Measurements from ENCODE around the gene BBS9. TPM values are rescaled to one million over a fixed set of nuclear protein-coding genes. Genes with fewer than 3 reads are reported as not detected.
"Not testable (repeated sequence)": the region's sequence is repeated elsewhere in the genome, so short reads cannot be mapped to it uniquely, and the experiment has no call there.

Gene BBS9
- total RNA-seq, 1 donor from 2014 or later, result 43.8 TPM

DNA sequence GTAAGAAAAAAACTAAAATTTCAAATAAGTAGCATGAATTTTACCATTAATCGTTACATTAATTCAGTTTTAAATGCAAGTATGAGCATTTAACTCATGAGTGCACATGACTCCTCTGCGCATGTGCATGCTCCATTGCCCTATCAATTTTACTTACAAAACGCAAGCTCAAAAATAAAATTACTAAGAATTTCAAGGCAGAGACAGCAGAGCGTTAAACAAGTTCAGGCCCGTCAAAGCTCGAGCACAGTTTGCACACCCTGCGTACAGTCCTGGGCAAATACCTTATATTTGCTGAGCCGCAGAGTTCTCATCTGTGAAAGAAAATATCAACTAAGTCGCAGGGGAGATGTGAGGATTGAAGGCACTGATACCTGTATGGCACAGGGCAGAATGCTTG, 373.6 kb downstream of the BBS9 start:
- intact Hi-C loops (cut with DNase I), result no loop called here
- DNase-seq (ENCODE audit: low spot score) (no peak), ATAC-seq (no peak)

DNA sequence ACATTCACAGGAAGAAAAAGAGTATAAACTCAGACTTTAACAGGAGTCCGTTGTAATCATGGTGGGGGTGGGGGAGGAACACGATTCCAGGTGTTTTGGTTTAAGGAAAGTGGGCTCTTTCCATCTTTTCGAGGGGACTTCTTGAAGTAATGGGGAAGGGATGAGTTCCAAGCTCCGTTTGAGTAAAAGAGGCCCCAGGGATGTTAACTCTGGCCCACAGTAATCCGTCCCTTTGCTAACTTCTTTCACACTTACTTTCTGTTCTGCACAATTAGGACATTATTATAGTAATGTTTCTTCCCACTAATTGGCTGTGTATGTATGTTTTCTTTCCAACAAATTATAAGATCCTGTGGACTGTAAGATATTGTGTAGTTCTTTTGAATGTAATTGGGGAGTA, 374.4 kb downstream of the BBS9 start:
- intact Hi-C loops (cut with DNase I), result no loop called here
- no peak for ATAC-seq
- DNase-seq (ENCODE audit: low spot score), result no peak

DNA sequence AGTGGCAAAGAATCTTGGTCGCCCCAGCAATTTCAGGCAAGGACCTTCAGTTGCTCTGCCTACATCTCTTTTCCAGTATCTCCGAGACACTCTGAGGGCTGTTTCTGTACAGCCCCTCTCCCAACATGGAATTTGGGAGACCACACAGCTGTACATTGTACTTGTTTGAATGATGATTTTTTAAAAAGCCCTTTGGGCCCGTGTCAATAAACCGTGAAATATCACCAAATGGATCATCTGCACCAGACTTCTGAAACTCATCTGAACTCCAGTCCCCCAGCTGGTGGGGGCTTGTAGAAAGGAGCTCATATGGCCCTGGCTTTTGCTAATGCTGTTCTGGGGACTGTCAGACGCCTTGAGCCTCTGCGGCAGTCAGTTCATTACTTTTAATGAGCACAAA, 374.9 kb downstream of the BBS9 start:
- ATAC-seq (no peak), DNase-seq (ENCODE audit: low spot score) (no peak)
- intact Hi-C loops (cut with DNase I), result no loop called here

DNA sequence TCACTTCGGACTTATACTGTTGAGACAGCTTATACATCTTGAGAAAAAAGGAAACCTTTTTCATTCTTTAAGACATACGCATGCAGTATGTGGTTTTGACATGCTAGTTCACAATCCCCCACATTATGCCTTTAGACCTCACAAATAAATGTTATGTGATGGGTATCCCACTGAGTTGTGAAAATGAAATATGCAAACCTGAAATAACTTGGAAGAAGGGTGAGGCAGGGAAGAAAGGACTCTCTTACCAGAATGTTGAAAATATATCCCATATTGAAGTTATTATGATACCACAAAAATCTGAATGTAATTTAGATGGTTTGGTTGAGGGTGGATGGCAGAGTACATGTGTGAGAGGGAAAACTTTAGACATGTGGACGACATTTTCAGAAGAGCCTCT, 379.8 kb downstream of the BBS9 start:
- ATAC-seq (no peak), DNase-seq (ENCODE audit: low spot score) (no peak)
- intact Hi-C loops (cut with DNase I), result no loop called here

DNA sequence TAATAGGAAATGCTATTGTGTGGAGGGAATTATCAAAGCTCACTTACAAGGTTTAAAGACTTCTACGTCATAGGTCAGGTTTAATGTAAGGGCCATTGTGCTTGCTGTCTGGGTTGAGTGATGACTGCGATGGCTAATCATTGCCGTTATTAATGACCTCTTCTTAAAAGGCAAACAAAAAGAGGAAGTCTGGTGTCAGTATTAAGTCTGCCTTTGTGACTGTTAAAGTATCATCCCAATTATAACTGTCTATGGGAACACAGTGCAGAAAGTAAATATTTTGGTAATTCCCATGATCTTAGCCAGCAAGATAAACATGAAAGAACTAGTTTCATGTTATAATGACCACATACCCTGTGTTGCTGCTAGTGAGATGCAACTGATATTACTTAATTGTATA, 382.4 kb downstream of the BBS9 start:
- intact Hi-C loops (cut with DNase I), result no loop called here
- ATAC-seq (no peak), DNase-seq (ENCODE audit: low spot score) (no peak)

DNA sequence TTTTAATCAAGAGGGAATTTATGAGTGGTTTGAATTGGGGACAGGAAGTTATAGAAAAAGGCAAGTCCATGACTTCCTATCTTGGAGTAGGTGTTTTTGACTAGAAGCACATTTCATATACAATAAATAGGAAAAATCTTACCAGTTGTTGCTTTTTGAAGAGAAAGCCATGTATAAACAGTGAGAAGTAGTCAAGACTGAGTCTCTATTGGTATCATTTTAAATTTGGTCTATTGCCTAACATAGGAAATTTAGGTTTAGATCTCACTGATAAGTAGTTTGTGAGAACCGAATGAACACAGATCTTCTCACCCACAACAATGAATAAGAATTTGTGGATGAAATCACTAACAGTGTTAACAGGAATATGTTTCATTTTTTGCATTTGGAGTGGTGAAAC, 387.2 kb downstream of the BBS9 start:
- intact Hi-C loops (cut with DNase I), result no loop called here
- no peak for ATAC-seq
- no peak for DNase-seq (ENCODE audit: low spot score)

DNA sequence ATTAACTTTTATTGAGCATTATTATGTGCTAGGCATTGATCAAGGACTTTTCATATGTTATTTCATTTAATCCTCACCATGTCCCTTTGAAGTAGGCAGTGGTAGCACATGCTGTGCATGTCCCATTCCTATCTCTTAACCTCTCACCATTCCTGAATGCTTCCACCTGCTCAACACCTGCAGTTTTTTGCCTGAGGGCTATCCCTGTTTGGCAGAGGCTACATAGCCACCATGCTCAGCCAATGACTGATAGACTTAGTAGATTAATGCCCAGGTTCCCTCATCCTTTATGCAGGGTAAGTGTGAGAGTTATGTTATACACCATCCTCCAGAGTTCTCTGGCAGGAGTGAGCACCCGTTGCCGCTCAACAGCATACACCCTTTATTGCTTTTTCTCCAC, 387.8 kb downstream of the BBS9 start:
- ATAC-seq, result no peak
- intact Hi-C loops (cut with DNase I), result no loop called here
- no peak for DNase-seq (ENCODE audit: low spot score)

DNA sequence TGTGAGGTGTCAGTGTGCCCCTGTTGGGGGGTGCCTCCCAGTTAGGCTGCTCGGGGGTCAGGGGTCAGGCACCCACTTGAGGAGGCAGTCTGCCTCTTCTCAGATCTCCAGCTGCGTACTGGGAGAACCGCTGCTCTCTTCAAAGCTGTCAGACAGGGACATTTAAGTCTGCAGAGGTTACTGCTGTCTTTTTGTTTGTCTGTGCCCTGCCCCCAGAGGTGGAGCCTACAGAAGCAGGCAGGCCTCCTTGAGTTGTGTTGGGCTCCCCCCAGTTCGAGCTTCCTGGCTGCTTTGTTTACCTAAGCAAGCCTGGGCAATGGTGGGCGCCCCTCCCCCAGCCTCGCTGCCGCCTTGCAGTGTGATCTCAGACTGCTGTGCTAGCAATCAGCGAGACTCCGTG, 397.6 kb downstream of the BBS9 start:
- DNase-seq (ENCODE audit: low spot score); ATAC-seq; intact Hi-C loops (cut with DNase I): not testable (repeated sequence)

DNA sequence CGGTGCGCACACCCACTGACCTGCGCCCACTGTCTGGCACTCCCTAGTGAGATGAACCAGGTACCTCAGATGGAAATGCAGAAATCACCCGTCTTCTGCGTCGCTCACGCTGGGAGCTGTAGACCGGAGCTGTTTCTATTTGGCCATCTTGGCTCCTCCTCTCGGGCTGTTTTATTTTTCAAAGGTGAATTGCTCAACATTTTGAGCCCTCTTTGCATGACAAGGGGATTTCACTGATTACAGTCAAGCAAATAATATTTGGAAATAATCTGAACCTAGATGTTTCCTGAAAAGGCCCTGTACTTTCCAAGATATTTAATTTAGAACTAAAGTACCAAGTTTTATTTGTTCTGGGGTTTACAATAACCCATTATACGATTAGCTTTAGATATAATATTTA, 398.2 kb downstream of the BBS9 start:
- intact Hi-C loops (cut with DNase I); ATAC-seq; DNase-seq (ENCODE audit: low spot score): not testable (repeated sequence)

DNA sequence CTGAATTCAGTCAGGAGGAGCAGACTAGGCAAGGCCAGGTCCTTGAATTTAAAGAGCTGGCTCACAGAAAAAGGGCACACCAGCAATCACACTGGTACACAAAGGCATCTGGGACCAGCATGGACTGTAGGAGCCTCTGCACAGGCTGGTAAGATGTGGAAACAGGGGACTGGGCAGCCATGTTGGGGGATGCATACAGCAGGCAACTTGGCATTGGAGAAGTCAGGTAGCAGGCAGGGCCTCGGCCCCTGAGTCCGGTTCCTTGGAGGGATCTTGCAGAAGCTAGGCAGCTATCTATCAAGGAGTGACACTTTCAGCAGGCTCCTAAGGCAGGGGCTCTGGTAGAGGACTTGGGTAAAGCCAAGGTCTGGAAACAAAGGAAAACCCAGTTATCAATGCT, 399.7 kb downstream of the BBS9 start:
- intact Hi-C loops (cut with DNase I), result no loop called here
- ATAC-seq, result no peak
- DNase-seq (ENCODE audit: low spot score), result no peak

DNA sequence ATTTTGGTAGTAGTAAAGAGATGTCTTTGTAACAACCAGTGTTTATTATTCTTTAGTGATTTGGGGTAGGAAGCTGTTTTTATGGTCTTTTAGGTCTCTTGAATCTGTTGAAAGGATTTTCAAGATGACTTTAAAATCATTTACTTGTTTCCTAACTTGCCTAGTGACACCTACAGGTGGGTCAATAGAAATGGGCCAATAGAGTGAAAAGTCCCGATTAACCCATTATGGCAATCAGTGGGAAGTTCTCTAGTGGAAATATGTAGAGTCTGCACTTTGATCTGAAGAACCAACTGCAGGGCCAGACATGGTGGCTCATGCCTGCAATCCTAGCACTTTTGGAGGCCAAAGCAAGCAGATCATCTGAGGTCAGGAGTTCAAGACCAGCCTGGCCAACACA, 401.3 kb downstream of the BBS9 start:
- no peak for ATAC-seq
- DNase-seq (ENCODE audit: low spot score), result no peak
- intact Hi-C loops (cut with DNase I), result no loop called here

DNA sequence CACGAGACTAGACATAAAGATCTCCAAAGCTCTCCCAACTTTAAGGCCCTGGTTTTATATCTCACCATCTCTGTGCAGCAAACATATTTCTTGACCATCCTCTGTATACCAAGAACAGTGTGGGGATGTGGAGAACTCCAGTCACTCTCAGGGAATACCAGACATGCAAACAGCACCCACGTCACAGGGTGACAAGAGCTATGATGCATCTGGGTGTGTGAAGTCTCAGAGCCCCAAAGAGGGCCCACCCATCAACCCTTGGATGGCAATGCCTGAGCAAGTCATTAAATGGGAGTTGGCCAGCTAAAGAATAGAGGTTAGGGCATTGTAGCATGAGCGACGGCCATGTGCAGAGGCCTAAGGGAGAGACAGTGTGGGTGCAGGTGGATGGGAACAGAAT, 402.5 kb downstream of the BBS9 start:
- ATAC-seq (no peak), DNase-seq (ENCODE audit: low spot score) (no peak)
- intact Hi-C loops (cut with DNase I), result no loop called here

DNA sequence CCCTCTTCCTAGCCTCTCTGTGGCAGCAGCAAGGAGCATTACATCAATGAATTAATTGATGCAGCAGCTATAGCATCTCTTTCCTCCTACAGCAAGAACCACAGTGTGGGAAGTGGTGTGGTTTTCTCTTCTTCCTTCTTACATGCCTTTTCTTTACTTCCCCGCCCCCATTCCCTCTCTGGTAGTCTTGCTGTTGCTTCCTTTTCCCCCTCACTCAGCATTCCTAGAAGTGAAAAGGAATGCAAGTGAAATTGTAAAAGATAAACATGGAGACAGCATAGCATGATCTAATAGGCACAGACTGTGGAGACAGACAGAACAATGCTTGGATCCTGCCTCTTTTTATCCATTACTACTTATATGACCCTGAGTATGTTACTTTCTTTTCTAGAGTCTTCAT, 405.5 kb downstream of the BBS9 start:
- ATAC-seq, result no peak
- intact Hi-C loops (cut with DNase I), result no loop called here
- DNase-seq (ENCODE audit: low spot score), result no peak

DNA sequence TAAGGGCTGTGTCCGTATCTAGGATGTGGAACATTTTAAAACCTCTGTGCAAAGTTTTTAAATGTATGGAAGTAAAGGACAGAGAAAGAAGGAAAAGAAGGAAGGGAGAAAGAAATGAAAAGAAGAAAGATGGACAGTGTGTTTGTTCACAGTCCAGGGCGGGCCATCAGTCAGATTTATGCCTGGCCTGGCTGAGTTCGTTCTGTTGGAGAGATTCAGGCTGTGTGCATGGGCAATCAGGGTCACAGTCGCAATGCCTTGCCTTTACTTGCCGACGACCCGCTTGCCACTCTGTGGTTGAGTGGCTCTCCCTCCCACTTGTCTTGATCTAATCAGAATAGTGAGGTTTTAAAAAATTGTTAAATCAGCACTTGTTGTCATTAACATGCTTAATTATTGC, 406.6 kb downstream of the BBS9 start:
- DNase-seq (ENCODE audit: low spot score) (no peak), ATAC-seq (no peak)
- intact Hi-C loops (cut with DNase I), result no loop called here

DNA sequence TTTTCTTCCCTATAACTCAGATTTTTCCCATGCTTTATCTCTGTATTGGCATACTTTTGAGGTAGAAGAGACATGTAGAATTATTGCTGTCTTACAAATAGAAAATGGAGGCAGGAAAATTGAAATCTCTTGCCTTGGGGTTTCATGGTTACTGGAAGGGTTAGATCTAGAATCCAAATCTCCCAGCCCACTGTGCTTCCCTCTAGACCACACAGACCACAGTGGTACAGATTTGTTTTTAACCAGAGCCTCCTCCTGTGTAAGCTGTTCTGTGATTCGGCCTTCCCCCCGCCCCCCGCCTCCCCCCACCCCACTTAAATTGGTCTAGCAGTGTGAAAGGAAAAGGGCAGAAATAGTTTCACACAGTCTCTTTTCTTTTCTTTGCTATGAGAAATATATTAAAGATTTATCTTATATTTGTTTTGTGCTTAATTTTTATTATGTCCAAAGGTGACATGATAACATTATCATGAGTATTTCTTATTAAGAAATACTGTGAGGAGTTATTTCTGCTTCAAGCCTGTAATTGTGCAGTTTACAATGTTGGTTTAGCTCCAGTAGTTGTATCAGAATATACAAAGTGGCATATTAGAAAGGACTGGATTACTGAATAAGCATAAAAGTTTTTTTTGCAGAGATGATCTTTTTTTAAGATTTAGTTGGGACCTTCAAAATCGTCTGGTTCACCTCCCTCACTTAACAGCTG, 407.2 kb downstream of the BBS9 start:
- intact Hi-C loops (cut with DNase I), result no loop called here
- ATAC-seq (no peak), DNase-seq (ENCODE audit: low spot score) (no peak)

DNA sequence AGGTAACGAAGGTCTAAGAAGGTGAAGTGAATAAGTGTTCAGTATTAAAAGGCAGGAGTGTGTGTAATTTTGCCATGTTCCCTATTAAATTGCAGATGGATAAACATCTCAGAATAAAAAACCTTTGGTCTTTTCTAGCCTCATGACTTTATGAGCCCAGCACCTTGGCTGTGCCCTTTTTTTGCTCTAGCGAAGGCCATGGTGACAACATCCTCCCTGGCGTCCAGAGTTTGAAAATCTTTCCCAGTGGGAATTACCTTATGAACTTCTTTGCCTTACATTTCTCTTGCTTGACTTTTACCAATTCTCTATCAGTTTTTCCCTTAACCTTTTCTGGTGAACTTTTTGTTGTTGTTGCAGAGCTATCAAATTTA, 407.7 kb downstream of the BBS9 start:
- intact Hi-C loops (cut with DNase I), result no loop called here
- DNase-seq (ENCODE audit: low spot score) (no peak), ATAC-seq (no peak)

DNA sequence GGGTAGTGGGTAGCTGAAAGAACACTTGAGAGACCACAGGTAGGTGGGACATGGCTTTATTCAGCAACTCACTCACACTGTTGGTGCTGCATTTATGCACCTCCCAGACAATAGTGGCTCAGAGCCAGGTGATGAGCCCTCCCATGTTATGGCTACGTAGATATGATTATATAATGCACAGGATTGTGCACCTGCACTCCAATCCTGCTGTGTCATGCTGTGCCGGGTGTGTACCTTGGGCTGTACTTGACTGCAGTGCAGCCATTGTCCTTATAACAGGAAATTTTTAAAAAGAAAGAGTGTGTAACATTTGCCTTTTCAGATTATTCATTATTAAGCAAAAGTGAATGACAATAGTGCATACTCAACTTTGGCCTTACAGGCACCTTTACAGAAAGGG, 409.8 kb downstream of the BBS9 start:
- no peak for DNase-seq (ENCODE audit: low spot score)
- intact Hi-C loops (cut with DNase I), result no loop called here
- ATAC-seq, result no peak

DNA sequence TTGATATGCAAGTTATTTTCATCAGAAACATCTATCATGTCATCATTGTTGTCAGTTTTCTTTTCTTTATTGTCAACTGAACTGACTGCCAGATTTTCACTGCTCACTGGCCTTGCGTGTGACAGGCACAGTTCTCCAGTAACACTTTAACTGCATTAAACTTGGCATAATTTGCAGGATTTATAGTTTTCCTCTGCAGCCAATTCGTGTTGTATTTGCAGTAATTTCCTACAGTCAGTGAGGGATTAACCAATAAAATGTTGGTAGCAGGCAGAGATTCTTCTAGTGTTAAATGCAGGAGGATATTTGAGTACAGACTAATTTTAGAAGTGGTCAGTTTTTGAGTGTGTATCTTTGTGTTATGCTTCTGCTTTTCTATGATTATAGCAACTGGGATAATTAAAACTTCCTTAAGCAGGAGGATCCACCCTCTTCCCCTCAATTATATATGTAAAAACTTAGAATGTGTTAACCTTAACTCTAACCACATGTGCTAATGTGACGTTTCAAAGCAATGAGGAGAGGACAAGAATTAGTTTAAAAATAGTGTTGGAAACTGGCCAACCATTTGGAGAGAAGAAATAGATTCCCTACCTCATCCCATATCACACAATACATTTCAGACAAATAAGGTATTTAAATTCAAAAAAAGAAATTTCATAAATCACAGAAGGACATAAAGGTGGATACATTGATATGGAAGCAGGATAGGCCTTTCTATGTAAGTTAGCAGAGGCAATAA, 410.5 kb downstream of the BBS9 start:
- no peak for ATAC-seq
- DNase-seq (ENCODE audit: low spot score), result no peak
- intact Hi-C loops (cut with DNase I), result no loop called here

DNA sequence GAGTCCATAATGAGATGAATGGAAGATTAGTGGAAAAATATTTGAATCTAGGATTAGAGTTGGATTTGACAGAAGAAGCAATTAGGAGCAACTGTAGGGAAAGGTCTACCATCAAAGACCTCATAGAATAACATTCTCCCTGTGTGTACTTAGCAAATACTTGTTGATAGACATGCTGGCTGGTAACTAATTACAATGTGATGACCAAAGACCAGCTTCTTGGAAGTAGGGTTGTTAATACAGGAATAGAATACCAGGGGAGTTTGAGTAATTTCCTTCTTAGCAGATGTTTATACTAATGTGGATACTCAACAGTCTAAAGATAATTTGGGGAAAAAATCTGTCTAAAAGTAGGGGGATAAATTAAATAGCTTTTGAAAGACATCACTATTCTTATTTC, 418.5 kb downstream of the BBS9 start:
- no peak for DNase-seq (ENCODE audit: low spot score)
- intact Hi-C loops (cut with DNase I), result no loop called here
- ATAC-seq, result no peak

DNA sequence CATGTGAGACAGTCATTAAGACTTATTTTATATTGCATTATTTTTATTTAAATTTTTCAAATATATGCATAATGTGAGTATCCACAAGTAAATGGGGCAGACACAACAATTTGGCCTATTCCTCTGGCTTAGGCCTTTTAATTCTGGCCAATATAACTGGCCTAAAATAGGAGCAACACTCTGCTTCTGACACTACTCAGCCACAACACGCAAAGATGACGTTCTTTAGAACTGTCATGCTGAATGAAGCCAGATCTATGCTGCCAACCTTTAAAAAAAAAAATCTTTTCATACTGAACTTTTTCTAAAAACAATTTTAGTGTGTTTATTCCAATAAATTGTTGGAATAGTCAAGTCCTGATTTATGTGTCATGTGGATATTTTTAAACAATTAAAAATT, 421.0 kb downstream of the BBS9 start:
- intact Hi-C loops (cut with DNase I), result no loop called here
- ATAC-seq (no peak), DNase-seq (ENCODE audit: low spot score) (no peak)

DNA sequence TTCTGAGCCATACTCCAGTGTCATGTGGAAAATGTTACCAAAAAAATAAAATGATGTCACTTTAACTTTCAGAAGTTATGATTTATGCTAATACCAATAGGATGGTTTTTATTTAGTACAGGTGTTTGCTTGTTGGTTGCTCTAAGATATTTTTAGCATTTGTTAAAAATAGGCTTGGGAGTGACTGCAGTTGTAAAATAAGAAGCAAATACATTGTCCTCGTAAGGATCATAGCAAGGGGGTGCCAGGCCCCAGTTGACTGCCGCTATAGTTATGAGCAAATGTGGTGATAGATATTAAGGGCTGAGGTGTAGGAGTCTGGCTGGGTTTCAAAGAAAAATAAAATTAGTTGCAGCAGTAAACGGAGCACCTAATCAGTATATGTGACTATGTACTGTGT, 421.6 kb downstream of the BBS9 start:
- no peak for DNase-seq (ENCODE audit: low spot score)
- intact Hi-C loops (cut with DNase I), result no loop called here
- ATAC-seq, result no peak
